Measurements from ENCODE around the gene KEL. TPM values are rescaled to one million over a fixed set of nuclear protein-coding genes. Genes with fewer than 3 reads are reported as not detected.

The KEL gene
- polyA plus RNA-seq, 12 donors: 0.54 to 3.2 (median 1.6) TPM; not detected in 2

- DNase-seq: no peak
Measured at GRCh38 chr7:142932386-142933091, 29.6 kb downstream of the KEL start.

GRCh38 chr7:142930126-142930730, 31.9 kb downstream of the KEL start:
- DNase-seq: no peak

- no peak for DNase-seq
Measured at GRCh38 chr7:142927949-142928348, 34.2 kb downstream of the KEL start.

- no peak for DNase-seq
Measured at GRCh38 chr7:142927085-142927745, 34.9 kb downstream of the KEL start.

GRCh38 chr7:142925413-142925812, 36.8 kb downstream of the KEL start:
- DNase-seq: no peak

GRCh38 chr7:142923391-142923790, 38.8 kb downstream of the KEL start:
- DNase-seq: no peak

- no peak for DNase-seq
Measured at GRCh38 chr7:142919656-142920055, 42.5 kb downstream of the KEL start.

- no peak for DNase-seq
Measured at GRCh38 chr7:142918901-142919300, 43.3 kb downstream of the KEL start.

GRCh38 chr7:142917447-142917846, 44.7 kb downstream of the KEL start:
- DNase-seq: no peak

- DNase-seq: no peak
Measured at GRCh38 chr7:142916508-142916907, 45.7 kb downstream of the KEL start.

- DNase-seq: no peak
Measured at GRCh38 chr7:142915315-142915714, 46.8 kb downstream of the KEL start.

GRCh38 chr7:142914121-142914520, 48.0 kb downstream of the KEL start:
- no peak for DNase-seq

GRCh38 chr7:142913566-142913965, 48.6 kb downstream of the KEL start:
- DNase-seq: no peak

- DNase-seq: no peak
Measured at GRCh38 chr7:142913051-142913450, 49.1 kb downstream of the KEL start.

- DNase-seq: no peak
Measured at GRCh38 chr7:142910481-142910880, 51.7 kb downstream of the KEL start.

GRCh38 chr7:142910031-142910433, 52.1 kb downstream of the KEL start:
- no peak for DNase-seq

- DNase-seq: no peak
Measured at GRCh38 chr7:142908921-142909890, 53.0 kb downstream of the KEL start.

GRCh38 chr7:142908290-142908689, 53.9 kb downstream of the KEL start:
- no peak for DNase-seq

- no peak for DNase-seq
Measured at GRCh38 chr7:142906643-142907042, 55.5 kb downstream of the KEL start.

- DNase-seq: no peak
Measured at GRCh38 chr7:142905759-142906158, 56.4 kb downstream of the KEL start.

- no peak for DNase-seq
Measured at GRCh38 chr7:142904128-142904527, 58.0 kb downstream of the KEL start.
